ENCODE data around the gene C17orf50. TPM values are rescaled to one million over a fixed set of nuclear protein-coding genes. Genes with fewer than 3 reads are reported as not detected.

The C17orf50 gene
- total RNA-seq, 4 donors from 2014 or later, result not detected

DNA sequence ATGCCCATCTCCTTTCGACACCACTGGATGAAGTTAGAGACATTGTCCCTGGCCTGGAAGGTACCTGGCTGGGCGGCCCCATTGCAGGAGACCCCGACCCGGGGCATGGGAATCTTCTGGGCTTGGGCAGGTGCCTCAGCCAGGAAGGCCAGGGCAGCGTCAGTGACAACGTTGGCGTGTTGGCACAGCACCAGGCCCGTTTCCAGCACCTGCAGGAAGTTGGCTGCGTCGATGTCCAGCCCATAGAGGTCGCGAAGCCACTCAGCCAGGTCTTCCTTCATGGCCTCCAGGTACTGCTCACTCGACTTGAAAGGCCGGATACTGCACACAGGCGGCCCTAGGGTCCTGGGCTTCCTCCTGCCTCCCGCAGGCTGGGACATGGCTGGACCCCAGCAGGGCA is 8.2 kb upstream of the C17orf50 start:
- ATAC-seq (ENCODE audit: low FRiP score) (no peak), DNase-seq (ENCODE audit: low spot score) (no peak)
- TF ChIP-seq, protein P1, sequence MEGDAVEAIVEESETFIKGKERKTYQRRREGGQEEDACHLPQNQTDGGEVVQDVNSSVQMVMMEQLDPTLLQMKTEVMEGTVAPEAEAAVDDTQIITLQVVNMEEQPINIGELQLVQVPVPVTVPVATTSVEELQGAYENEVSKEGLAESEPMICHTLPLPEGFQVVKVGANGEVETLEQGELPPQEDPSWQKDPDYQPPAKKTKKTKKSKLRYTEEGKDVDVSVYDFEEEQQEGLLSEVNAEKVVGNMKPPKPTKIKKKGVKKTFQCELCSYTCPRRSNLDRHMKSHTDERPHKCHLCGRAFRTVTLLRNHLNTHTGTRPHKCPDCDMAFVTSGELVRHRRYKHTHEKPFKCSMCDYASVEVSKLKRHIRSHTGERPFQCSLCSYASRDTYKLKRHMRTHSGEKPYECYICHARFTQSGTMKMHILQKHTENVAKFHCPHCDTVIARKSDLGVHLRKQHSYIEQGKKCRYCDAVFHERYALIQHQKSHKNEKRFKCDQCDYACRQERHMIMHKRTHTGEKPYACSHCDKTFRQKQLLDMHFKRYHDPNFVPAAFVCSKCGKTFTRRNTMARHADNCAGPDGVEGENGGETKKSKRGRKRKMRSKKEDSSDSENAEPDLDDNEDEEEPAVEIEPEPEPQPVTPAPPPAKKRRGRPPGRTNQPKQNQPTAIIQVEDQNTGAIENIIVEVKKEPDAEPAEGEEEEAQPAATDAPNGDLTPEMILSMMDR (IDR thresholded peaks at IDR 0.05), result no peak

DNA sequence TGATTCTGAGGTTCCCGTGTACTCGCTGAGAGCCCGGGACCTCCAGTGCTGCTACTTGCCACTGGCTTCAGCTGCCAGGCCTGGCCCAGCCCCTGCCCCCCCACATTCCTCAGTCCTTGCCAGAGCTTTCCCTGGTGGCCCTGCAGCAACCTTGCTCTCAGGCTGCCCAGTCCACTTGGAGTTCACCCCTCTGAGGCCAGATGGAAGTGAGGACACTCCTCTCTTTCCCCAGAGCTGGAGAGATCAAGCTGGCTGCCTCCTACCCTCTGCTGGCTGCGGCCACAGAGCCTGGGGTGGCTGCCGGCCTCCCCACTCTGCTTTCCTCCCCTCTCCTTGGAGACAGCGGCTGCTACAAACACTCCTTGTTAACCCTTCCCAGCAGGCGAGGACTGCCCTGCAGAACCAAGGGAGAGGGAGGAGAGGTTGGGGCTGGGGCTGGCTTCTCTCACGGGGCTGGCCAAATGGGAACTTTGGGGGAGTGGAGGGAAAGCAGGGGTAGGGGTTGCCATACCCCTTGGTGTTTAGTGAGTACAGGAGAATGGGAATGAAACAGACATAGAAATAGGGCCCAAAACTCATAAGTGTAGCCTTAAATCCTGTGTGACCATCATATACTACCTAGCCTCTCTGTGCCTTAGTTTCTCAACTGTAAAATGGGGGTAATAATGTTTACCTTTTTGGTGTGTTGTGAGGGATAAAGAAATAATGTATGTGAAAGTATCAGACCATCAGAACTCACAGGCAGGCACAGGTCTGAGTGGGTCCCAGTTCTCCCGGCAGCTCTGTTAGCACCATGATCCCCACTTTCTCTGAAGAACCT is 7.5 kb upstream of the C17orf50 start, which contains the start of gene GAS2L2:
Gene GAS2L2 (minus strand): TSS at position 295 of the 820 bp plus-strand sequence. CDS start 389 bp downstream, outside the sequence.
- DNase-seq (ENCODE audit: low spot score), result no peak
- TF ChIP-seq, protein P1 (IDR thresholded peaks at IDR 0.05), result no peak
- ATAC-seq (ENCODE audit: low FRiP score), result no peak

DNA sequence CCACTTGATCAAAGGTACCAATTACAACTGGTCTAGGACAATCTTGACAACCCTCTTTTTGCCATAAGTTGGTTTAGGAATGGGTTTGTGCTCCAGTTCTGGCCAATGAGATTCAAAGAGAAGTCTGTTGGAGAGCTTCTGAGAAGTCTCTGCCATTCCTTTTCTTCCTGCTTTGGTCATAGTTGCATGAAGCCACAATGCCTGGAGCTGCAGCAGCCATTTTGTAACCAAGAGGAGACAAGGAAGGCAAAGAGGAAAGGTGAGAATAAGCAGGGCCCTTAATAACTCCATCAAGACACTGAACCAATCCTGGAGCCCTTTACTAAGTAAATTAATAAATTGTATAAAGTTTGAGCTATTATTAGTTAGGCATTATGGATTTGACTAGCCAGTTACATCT is 3.4 kb upstream of the C17orf50 start:
- DNase-seq (ENCODE audit: low spot score), result no peak
- ATAC-seq (ENCODE audit: low FRiP score), result no peak
- TF ChIP-seq, protein P1 (IDR thresholded peaks at IDR 0.05), result no peak

DNA sequence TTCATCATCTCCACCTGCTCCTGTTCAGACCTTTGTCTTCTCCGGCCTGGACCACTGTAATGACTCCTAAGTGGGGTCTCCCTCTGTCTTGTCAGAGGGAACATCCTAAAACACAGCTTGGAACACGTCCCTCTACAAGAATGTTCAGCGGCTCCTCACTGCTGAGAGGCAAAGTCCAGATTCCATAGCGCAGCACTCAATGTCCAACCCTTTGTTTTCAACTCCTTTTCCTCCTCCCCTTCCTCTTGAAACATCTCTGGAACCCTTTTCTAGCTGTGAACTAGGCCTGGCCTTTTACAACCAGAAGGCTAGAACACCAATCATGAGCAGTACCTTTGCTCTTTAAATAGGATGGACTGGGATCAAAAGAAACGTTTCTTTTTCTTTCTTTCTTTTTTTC is 914 bp downstream of the C17orf50 start:
- DNase-seq (ENCODE audit: low spot score), result no peak
- TF ChIP-seq, protein P1 (IDR thresholded peaks at IDR 0.05), result no peak
- no peak for ATAC-seq (ENCODE audit: low FRiP score)

DNA sequence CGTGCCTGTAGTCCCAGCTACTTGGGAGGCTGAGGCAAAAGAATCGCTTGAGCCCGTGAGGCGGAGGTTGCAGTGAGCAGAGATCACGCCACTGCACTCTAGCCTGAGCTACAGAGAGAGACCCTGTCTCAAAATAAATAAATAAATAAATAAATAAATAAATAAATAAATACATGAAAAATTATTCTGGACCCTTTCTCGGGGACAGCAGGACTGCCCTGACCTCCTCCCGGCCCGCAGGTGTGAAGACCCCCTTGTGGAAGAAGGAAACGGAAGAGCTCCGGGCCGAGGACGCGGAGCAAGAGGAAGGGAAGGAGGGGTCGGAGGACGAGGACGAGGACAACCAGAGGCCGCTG is 3.1 kb downstream of the C17orf50 start:
- TF ChIP-seq, protein P1 (IDR thresholded peaks at IDR 0.05), result no peak
- DNase-seq (ENCODE audit: low spot score), result no peak

DNA sequence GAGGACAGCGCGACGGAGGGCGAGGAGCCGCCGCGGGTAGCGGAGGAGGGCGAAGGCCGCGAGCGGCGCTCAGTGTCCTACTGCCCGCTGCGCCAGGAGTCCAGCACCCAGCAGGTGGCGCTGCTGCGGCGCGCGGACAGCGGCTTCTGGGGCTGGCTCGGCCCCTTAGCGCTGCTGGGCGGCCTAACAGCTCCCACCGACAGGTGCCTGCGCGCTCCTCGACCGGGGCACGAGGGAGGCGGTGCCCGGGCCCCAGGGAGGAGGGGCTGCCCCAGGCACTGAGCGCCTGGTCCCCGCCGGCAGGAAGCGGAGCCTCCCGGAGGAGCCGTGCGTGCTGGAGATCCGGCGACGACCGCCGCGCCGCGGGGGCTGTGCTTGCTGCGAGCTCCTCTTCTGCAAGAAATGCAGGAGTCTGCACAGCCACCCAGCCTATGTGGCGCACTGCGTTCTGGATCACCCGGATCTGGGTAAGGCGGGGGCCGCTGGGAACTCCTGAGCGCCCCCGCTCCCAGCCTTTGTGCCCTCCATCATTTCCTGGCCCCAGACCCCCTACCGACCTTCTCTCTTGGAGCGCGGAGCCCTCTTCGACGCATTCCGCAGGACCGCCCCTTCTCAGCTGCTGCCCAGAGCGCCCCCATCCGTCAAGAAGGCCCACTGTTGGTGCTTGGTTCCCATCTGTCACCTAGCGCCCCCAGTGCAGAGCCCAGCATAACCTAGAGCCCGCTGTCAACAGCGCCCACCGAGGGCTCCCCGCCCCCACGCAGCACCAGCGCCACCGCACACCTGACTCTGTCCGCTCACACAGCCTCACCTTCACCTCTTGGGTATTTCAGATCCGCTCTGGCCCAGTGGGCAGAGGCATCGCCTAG is 3.7 kb downstream of the C17orf50 start:
- peak; percentile 69 for DNase-seq (ENCODE audit: low spot score)
- ATAC-seq (ENCODE audit: low FRiP score), result peak; percentile 93
- TF ChIP-seq, protein P1 (IDR thresholded peaks at IDR 0.05), result peak in 2 of 3 donors; percentile 85 to 97

More for the DNA sequence above, 3.1 kb downstream of the C17orf50 start:
- no peak for ATAC-seq (ENCODE audit: low FRiP score)
